Measurements from ENCODE around the gene C16orf92. TPM values are rescaled to one million over a fixed set of nuclear protein-coding genes. Genes with fewer than 3 reads are reported as not detected.

Gene C16orf92
- total RNA-seq, 1 experiment from 2014 or later: not detected

DNA sequence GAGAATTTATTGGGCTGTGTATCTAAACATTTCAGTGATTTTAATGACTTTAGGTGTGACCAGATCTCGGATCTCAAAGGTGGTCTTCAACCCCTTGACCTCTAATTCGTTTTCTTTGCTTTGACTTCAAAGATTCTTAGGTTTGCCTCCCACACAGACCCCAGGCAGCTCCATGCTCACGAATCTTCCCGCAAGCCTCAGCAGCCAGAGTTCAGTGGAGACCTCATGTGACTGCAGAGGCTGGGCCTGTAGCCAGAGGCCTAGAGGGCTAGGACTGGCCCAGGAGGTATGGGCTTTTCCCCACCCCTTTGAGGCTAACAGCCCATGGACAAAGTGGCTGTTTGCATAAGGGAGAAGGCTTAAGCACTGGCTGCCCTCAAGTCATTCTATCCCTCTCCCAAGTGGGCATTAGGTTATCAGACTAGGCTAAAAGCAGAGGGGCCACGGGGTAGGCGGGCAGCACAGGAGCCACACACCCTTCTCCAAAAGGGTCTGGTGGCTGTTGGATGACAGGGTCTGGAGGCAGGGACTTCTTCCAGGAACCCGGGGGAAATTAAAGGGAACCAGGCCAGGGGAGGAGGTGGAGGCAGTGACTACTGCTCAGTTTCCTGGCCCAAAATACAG, 30.5 kb upstream of the C16orf92 start:
- ChIA-PET CTCF (no interaction called here), POLR2A (no interaction called here)
- TF ChIP-seq REST (IDR thresholded peaks at IDR 0.05; ENCODE audit: insufficient read depth in 1 of 2, low read depth in 2 of 2, low read length in 1 of 2) (no peak), TCF7L2 (IDR thresholded peaks at IDR 0.05; ENCODE audit: low read depth, low read length) (no peak), POLR2AphosphoS5 (IDR thresholded peaks at IDR 0.05; ENCODE audit: low read depth, low read length) (no peak), SIN3A (IDR thresholded peaks at IDR 0.05; ENCODE audit: borderline replicate concordance, insufficient read depth, low read depth, low read length) (no peak)
- TF ChIP-seq, protein P1, sequence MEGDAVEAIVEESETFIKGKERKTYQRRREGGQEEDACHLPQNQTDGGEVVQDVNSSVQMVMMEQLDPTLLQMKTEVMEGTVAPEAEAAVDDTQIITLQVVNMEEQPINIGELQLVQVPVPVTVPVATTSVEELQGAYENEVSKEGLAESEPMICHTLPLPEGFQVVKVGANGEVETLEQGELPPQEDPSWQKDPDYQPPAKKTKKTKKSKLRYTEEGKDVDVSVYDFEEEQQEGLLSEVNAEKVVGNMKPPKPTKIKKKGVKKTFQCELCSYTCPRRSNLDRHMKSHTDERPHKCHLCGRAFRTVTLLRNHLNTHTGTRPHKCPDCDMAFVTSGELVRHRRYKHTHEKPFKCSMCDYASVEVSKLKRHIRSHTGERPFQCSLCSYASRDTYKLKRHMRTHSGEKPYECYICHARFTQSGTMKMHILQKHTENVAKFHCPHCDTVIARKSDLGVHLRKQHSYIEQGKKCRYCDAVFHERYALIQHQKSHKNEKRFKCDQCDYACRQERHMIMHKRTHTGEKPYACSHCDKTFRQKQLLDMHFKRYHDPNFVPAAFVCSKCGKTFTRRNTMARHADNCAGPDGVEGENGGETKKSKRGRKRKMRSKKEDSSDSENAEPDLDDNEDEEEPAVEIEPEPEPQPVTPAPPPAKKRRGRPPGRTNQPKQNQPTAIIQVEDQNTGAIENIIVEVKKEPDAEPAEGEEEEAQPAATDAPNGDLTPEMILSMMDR (IDR thresholded peaks at IDR 0.05): no peak
- no TSS peak for BruUV-seq (replicated peaks)
- no peak for DNase-seq (ENCODE audit: low read depth, low spot score)
- Histone ChIP-seq H3K9me3 (ENCODE audit: control insufficient read depth, insufficient read depth, low read depth, low read length) (no peaks in the 10 kb centered on the region), H3K27ac (ENCODE audit: low read length) (peak overlapping the region; percentile 54), H3K4me3 (ENCODE audit: low read depth in 2 of 2, low read length in 2 of 2) (no peak overlapping the region), H3K36me3 (ENCODE audit: control insufficient read depth, insufficient read depth, low read length) (peaks cover 12% of the 10 kb centered on the region), H3K4me1 (ENCODE audit: control insufficient read depth, insufficient read depth, low read length) (peaks cover 31% of the 10 kb centered on the region), H3K27me3 (ENCODE audit: control insufficient read depth, insufficient read depth, low read length) (no peaks in the 10 kb centered on the region)
- in situ Hi-C loops (cut with HindIII; ENCODE audit: low pct_unique_long_range_greater_than_20kb, low sequenced_read_pairs): no loop called here
- intact Hi-C loops (cut with micrococcal nuclease; ENCODE audit: unreplicated experiment): no loop called here
- no peak for ATAC-seq

DNA sequence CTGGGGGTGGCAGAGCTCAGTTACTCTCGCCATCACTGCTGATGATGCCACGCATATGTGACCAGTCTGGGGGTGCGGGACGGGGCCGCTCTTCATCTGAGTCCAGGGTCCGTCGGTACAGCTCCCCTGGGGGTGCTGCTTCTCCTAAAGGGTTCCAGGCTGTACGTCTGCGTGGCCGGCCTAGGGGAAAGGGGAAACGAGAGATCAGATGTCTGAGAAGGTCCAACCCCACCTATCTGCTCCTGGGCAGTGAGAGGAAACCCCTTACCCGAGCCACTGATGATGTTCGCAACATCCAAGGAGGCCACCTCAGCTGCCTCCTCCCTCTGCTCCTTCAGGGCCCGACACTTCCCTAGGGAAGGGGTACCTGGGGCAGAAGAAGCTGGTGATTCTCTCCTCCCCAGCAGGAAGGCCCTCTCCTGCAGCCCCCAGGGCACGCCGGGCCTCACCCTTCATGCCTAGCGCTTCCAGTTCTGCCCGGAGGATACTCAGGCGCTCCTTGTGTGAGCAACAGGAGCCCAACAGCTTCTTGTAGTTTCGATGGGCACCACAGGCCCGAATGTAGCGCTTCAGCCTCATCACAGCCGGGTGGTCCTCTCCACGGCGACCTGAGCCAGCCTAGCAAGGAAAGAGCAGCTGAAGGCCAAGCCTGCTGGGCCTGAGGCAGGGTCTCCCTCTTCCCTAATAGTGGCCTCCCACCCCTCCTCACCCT, 29.7 kb upstream of the C16orf92 start:
- Histone ChIP-seq H3K4me1 (ENCODE audit: control insufficient read depth, insufficient read depth, low read length) (peaks cover 31% of the 10 kb centered on the region), H3K36me3 (ENCODE audit: control insufficient read depth, insufficient read depth, low read length) (peaks cover 8% of the 10 kb centered on the region), H3K4me3 (ENCODE audit: low read depth in 2 of 2, low read length in 2 of 2) (no peak overlapping the region), H3K9me3 (ENCODE audit: control insufficient read depth, insufficient read depth, low read depth, low read length) (no peaks in the 10 kb centered on the region), H3K27ac (ENCODE audit: low read length) (no peak overlapping the region), H3K27me3 (ENCODE audit: control insufficient read depth, insufficient read depth, low read length) (no peaks in the 10 kb centered on the region)
- ChIA-PET POLR2A (interaction anchor here (0.7 kb wide), 1 partner anchor 56 kb away, joined by 5 read pairs; no protein-coding TSS in a partner anchor), CTCF (interaction anchor here (0.6 kb wide), 1 partner anchor 178 kb away, joined by 5 read pairs; no protein-coding TSS in a partner anchor)
- intact Hi-C loops (cut with micrococcal nuclease; ENCODE audit: unreplicated experiment): no loop called here
- no TSS peak for BruUV-seq (replicated peaks)
- TF ChIP-seq POLR2AphosphoS5 (IDR thresholded peaks at IDR 0.05; ENCODE audit: low read depth, low read length) (no peak), TCF7L2 (IDR thresholded peaks at IDR 0.05; ENCODE audit: low read depth, low read length) (no peak)
- TF ChIP-seq, protein P1 (IDR thresholded peaks at IDR 0.05): no peak
- in situ Hi-C loops (cut with HindIII; ENCODE audit: low pct_unique_long_range_greater_than_20kb, low sequenced_read_pairs): no loop called here
- no peak for ATAC-seq
- DNase-seq (ENCODE audit: low read depth, low spot score): no peak
